HG02943 (cell line): ENCODE data around the gene SHISA2.

Experiments used
- ATAC-seq: cut with Tn5 transposase; IDR thresholded peaks from one replicate; pipeline ENCODE4 v1.9.1; 2021; ENCODE audit warnings: mild to moderate bottlenecking, low read depth, moderate library complexity; ENCODE audit not compliant: unreplicated experiment

Gene SHISA2

GRCh38 chr13:26019881-26020870 lies 31.6 kb downstream of the SHISA2 start:
- ATAC-seq, result no peak

GRCh38 chr13:26019251-26019650 lies 32.6 kb downstream of the SHISA2 start:
- ATAC-seq, result no peak

DNA sequence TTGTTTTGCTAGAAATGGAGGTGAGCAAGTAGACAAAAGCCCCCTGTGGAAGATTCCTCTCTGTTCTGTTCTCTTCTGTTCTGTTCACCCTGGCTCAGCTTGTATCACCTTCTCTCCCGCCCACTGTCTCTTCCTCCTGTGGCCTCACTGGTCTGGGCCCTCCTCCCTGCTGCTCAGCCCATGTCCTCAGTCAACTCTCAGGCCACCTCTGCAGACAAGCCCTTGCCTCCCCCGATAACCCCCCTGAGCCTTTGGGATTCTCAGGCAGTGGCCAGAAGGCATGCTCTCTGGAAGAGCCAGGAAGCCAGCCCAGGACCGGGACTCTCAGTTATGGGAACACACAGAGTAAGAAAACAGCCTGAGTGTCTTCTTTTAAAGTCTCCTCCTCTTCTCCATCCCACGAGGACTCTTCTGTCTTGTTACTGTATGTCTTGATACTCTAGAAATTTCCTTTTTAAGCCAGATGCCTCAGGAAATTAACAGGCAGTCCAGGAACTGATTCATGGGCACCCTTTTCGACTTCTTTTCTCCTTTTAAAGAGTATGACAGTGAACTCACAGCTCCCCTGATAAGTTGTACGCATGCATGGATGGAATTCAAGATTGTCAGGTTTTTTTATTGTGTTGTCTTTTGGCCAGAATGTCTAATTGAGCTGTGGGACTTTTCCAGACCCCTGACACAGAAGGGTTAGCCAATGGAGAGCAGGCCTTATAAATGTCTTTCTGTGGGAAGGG lies 33.7 kb downstream of the SHISA2 start:
- ATAC-seq, result no peak

- ATAC-seq, result no peak
Measured at GRCh38 chr13:26017196-26017921, 34.5 kb downstream of the SHISA2 start.

GRCh38 chr13:26016189-26016588 lies 35.6 kb downstream of the SHISA2 start:
- no peak for ATAC-seq

- ATAC-seq, result no peak
Measured at GRCh38 chr13:26015271-26016125, 36.3 kb downstream of the SHISA2 start.

- no peak for ATAC-seq
Measured at GRCh38 chr13:26012995-26013394, 38.8 kb downstream of the SHISA2 start.

DNA sequence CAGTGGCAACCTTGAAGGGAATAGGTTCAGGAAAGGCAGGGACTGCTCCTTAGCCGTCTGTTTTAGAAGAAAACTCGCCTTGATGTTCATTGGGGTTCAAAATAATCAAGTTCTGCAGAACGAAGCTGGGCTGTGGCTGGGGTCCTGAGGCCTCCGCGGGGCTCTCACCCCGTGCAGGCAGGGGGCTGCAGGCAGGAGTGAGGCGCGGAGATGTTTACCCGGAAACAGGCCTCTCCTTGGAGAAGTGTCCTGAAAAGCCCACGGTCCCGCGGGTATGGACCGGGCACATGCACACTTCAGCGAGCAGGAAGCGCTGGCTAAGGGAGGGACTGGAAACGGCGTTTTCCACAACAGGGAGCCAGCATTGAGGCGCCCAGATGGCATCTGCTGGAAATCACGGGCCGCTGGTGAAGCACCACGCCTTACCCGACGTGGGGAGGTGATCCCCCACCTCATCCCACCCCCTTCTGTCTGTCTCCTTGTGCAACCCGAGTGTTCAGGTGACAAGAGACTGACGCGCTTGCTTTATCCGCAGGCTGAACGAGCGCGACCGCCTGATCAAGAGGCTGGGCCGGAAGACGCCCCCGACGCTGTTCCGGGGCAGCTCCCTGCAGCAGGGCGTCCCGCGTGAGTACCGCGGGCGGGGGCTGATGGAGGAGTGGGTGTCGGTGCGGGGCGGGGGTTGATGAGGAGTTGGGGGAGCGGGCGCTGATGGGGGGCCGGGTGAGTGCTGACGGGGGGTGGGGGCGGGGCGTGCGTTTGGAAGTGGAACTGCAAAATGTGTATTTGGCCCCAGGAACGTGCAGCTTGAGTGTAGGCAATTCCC lies 39.6 kb downstream of the SHISA2 start:
- no peak for ATAC-seq

GRCh38 chr13:26011208-26011573 lies 40.6 kb downstream of the SHISA2 start:
- ATAC-seq, result no peak

DNA sequence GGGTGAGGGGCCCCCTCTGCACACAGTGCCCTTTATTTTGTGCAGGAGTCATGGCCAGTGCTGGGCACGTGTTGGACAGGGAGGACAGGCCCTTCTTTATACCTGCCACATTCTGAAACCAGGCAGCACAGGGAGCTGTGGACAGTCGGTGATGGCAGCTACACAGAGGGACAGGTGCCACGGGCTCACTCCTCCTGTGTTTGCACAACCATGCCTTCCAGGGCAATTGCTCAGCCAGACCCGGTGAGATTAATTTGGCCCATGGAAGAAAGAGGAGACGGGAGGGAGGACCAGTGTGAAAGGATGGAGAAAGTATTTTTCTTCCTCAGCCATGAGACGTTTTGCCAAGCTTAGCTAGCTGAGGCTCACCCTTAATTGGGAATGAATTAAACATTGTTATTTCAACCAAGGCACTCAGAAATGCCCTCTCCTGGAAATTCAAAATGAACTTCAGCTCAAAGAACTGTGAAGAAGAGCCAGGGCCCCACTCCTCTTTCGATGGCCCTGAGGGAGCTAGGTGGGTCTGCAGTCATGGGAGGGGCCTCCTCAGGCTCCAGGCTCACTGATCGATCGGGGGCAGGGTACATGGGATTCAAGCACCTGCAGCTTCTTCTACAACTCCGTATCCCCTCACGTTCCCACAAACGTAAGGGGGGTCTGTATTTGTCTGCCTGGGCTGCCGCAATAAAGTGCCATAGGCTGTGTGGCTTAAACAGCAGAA lies 41.2 kb downstream of the SHISA2 start:
- no peak for ATAC-seq

DNA sequence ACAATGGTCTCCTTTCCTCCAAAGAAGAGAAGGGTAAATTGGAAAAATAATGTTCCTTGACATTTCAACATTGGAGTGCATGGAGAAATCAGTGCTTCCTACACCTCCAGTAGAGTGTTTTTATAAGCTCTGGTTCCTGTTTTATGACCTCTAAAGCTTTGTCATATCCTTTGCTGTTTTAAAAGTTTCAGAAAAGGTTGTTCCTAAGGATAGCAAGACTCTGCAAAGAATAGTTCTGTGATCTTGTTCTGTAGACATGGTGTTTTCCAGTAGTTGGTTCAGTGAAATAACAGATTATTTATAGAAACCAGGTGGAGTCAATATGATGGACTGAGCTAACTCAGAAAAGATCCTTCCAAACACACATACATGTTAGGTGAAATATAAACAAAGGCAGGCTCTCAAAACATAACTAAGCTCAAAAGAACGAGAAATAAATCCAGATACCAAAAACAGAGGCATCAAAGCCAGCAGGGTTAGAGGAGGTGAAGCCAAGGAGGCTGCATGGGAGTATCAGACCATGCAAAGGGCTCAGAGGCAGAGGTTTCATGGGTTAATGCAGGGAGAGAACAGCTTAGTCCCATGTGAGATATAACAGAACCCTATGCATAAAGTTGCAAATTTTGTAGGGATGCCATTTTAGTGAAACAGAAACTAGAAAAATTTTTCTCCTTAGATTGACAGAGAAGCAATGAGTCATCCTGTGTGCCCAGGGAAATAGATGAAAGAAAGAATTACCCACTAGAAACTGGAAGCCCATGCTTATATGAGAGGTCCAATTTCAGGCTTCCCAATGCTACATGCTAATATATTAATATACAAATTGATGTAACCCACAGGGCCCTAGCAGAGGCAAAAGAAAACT lies 44.3 kb downstream of the SHISA2 start:
- ATAC-seq, result no peak
